Osteocyte (in vitro differentiated cells): ENCODE results near the gene AGRN. TPM values are rescaled to one million over a fixed set of nuclear protein-coding genes. Genes with fewer than 3 reads are reported as not detected.
"Not testable (repeated sequence)": the region's sequence is repeated elsewhere in the genome, so short reads cannot be mapped to it uniquely, and the experiment has no call there.

ENCODE experiments used
- DNase-seq: peaks from one replicate; pipeline ENCODE4 v3.0.0; 2021; ENCODE audit warnings: mixed read lengths; ENCODE audit not compliant: unreplicated experiment; ENCODE audit errors: extremely low spot score
- H3K27ac Mint-ChIP-seq: one replicate; pipeline ENCODE4 v1.8.0; 2021; ENCODE audit warnings: mild to moderate bottlenecking, mixed read lengths; ENCODE audit not compliant: unreplicated experiment
- H3K27me3 Mint-ChIP-seq: one replicate; pipeline ENCODE4 v1.8.0; 2021; ENCODE audit warnings: mixed read lengths; ENCODE audit not compliant: unreplicated experiment
- H3K36me3 Mint-ChIP-seq: one replicate; pipeline ENCODE4 v1.8.0; 2021; ENCODE audit warnings: mixed read lengths; ENCODE audit not compliant: unreplicated experiment
- H3K4me1 Mint-ChIP-seq: one replicate; pipeline ENCODE4 v1.8.0; 2021; ENCODE audit warnings: mixed read lengths; ENCODE audit not compliant: unreplicated experiment
- H3K4me3 Mint-ChIP-seq: one replicate; pipeline ENCODE4 v1.8.0; 2021; ENCODE audit warnings: mild to moderate bottlenecking, moderate library complexity, mixed read lengths; ENCODE audit not compliant: unreplicated experiment
- H3K9me3 Mint-ChIP-seq: one replicate; pipeline ENCODE4 v1.8.0; 2021; ENCODE audit warnings: mixed read lengths; ENCODE audit not compliant: unreplicated experiment
- CTCF ChIP-seq: fragments of 200-600 bp; sonication (generic); IDR thresholded peaks from 2 replicates; pipeline ENCODE4 v1.5.0; 2021; ENCODE audit warnings: antibody characterized with exemption, mild to moderate bottlenecking, moderate library complexity
- total RNA-seq: library from RNA; stranded (reverse); gene quantifications from 2 replicates; pipeline ENCODE4 v1.2.1, GENCODE V29; 2021

Gene AGRN
- total RNA-seq, 1 donor from 2014 or later: 191 TPM

DNA sequence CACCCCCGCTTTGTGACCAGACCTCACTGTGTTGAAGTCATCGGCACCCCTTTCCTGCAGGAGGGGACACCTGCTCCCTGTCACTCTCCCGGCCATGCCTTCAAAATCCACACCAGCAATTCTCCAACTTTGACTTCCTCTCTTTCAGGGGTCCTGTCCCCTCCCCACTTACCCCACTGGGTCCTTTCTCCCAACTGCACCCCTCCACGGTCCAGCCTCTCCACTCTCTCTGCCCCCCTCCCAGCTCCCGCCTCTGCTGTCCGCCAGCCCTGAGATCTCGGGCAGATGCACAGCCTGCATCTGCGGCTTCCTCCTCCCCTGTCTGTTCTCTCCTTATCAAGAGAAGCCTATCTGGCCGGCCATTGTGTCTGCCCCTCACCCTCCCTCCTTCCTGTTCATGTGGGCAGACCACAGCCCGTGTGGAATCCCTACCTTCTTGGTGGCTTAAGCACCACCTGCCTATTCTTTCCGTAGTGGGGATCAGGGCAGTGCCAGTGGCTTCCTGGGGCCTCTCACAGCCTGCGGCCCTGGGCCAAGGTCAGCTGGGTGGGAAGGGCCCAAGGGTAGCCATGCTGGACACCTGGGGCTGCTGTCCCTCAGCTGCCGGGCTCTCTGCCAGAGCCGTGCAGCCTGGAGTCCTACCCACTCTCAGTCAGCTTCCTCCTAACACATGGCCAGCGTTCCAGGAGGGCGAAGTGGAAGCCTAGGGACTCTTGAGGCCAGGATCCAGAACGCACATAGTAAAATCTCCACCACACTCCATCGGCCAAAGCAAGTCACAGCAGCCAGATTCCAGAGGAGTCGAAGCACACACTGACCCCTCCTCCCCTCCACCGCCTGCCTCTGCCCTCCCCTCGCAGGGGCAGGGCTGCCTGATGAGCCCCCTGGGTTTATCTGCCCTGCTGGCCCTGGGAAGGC is 14.9 kb upstream of the AGRN start:
- Mint-ChIP-seq H3K27ac (peak overlapping the region; percentile 87), H3K9me3 (no peaks in the 10 kb centered on the region), H3K27me3 (no peaks in the 10 kb centered on the region), H3K4me3 (peak overlapping the region; percentile 38), H3K4me1 (peaks cover 26% of the 10 kb centered on the region), H3K36me3 (peaks cover 4% of the 10 kb centered on the region)
- no peak for TF ChIP-seq CTCF
- peak; percentile 85 for DNase-seq

DNA sequence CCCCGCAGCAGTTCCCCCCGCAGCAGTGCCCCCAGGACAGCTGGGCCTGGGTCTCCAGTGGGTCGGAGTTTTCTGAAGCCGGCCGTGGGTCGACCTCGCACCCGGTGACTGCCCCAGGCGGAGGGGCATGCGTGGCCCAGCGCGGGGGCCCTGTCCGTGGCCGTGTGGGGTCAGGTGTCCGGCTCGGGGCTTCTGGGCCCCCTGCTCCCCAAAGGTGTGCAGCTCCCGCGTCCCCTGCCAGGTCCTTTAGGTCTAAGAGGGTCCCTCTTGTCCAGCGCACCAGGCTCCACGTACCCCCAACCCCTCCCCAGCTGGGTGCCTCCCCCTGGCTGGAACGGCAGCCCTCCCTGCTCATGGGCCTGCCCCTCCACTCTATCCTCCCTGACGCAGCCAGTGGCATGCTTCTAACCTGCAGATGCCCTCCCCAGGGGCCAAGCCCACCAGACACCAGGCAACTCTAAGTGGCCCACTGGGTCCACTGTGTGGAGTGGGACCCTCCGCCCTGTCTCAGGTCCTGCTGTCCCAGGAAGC is 14.1 kb upstream of the AGRN start:
- H3K27ac Mint-ChIP-seq: no peak overlapping the region
- no peak for TF ChIP-seq CTCF
- H3K36me3 Mint-ChIP-seq: peaks cover 4% of the 10 kb centered on the region
- peaks cover 24% of the 10 kb centered on the region for H3K4me1 Mint-ChIP-seq
- H3K27me3 Mint-ChIP-seq: no peaks in the 10 kb centered on the region
- no peak for DNase-seq
- no peaks in the 10 kb centered on the region for H3K9me3 Mint-ChIP-seq
- H3K4me3 Mint-ChIP-seq: no peak overlapping the region

DNA sequence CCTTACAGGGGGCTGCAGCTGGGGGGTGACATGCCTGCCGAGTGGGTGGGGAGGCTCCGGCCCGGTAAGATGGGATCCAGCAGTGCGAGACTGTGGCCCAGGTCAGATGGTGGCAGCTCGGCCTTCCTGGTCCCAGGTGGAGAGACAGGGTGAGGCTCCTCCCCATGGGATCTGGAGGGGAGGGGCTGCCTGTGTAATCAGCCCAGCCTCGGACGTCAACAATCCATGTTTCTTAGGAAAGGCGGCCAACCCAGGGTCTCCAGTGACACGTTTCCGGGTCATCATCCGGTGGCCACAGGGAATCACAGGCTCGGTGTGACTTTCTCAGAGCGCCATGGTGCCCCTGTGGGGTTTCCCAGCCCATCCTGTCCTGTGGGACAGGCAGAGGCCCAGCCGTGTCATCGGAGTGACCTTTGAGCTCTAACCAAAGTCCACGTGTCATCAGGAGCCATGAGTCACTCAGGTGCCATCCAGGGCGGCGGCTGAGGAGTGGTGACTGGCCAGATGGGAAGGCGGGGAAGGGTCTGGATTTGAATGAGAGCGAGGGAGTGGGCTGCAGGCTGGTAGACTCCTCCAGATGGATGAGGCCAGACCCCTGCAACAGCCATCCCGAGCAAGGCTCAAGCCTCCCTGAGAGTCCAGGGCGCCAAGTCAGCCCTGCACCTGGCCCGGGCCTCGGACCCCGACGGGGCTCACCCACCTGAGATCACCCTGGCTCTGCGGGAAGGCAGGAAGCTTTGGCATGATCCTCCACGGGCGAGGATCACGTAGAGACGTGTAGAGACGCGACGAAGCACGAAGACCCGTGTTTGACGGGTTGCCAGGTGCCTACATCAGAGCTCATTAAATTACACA is 13.4 kb upstream of the AGRN start:
- Mint-ChIP-seq H3K9me3 (no peaks in the 10 kb centered on the region), H3K4me3 (no peak overlapping the region)

DNA sequence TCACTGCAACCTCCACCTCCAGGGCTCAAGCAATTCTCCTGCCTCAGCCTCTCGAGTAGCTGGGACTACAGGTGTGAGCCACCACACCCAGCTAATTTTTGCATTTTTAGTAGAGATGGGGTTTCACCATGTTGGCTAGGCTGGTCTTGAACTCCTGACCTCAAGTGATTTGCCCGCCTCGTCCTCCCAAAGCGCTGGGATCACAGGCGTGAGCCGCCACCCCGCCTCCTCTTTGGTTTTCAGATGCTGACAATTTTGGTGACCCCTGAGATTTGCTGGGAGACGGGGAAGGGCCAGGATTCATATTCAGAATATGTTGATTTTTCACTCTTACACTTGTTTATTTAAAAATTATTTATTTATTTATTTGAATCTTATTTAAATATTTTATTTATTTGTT is 9.8 kb upstream of the AGRN start:
- H3K4me3 Mint-ChIP-seq, H3K27ac Mint-ChIP-seq, DNase-seq, H3K9me3 Mint-ChIP-seq, H3K27me3 Mint-ChIP-seq, H3K36me3 Mint-ChIP-seq: not testable (repeated sequence)
- H3K4me1 Mint-ChIP-seq: peaks cover 32% of the 10 kb centered on the region

More for the DNA sequence above, 13.4 kb upstream of the AGRN start:
- Mint-ChIP-seq H3K27me3 (no peaks in the 10 kb centered on the region), H3K27ac (no peak overlapping the region), H3K36me3 (peaks cover 4% of the 10 kb centered on the region), H3K4me1 (peaks cover 24% of the 10 kb centered on the region)
- no peak for DNase-seq
- no peak for TF ChIP-seq CTCF

DNA sequence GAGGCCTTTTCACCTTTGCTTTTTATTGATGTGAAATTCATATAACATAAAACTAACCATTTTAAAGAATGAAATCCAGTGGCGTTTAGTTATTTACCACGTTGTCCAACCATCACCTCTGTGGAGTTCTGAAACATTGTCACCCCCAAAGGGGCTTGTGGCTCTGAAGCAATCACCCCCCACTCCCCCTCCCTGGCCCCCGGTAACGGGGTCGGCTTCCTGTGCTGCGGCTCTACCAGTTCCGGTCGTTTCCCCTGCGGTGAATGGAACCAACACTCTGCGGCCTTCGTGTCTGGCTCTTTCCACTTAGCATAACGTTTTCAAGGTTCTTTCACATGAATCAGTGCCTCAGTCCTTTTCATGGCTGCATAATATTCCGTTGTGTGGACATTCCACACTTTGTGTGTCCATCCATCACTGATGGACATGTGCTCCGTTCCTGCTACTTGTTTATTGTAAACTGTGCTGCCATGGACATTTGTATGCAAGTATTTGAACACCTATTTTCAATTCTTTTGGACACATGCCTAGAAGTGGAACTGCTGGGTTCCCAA is 8.4 kb upstream of the AGRN start:
- no peak overlapping the region for H3K4me3 Mint-ChIP-seq
- no peak overlapping the region for H3K27ac Mint-ChIP-seq
- H3K27me3 Mint-ChIP-seq: no peaks in the 10 kb centered on the region
- H3K9me3 Mint-ChIP-seq: no peaks in the 10 kb centered on the region
- no peak for TF ChIP-seq CTCF
- peaks cover 5% of the 10 kb centered on the region for H3K36me3 Mint-ChIP-seq
- DNase-seq: no peak
- H3K4me1 Mint-ChIP-seq: peaks cover 24% of the 10 kb centered on the region

DNA sequence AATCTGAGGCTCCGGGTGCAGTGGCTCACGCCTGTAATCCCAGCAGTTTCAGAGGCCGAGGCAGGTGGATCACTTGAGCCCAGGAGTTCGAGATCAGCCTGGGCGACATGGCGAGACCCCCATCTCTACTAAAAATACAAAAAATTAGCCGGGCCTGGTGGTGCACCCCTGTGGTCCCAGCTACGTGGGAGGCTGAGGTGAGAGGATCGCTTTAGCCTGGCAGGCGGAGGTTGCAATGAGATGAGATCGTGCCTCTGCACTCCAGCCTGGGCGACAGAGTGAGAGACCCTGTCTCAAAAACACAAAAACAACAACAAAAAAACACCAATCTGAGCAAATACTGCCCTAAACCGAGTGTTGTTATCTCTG is 7.2 kb upstream of the AGRN start:
- peak overlapping the region; percentile 94 for H3K27ac Mint-ChIP-seq
- H3K9me3 Mint-ChIP-seq: not testable (repeated sequence)

More for the DNA sequence above, 7.2 kb upstream of the AGRN start:
- Mint-ChIP-seq H3K4me3 (peak overlapping the region; percentile 82), H3K4me1 (peaks cover 24% of the 10 kb centered on the region)
- not testable (repeated sequence) for H3K27me3 Mint-ChIP-seq, DNase-seq, H3K36me3 Mint-ChIP-seq
